HG02981 (cell line): ENCODE results near the gene SNED1.

Experiments used
- ATAC-seq: cut with Tn5 transposase; IDR thresholded peaks from one replicate; pipeline ENCODE4 v1.9.1; 2021; ENCODE audit warnings: mild to moderate bottlenecking, moderate library complexity; ENCODE audit not compliant: unreplicated experiment

Gene SNED1

DNA sequence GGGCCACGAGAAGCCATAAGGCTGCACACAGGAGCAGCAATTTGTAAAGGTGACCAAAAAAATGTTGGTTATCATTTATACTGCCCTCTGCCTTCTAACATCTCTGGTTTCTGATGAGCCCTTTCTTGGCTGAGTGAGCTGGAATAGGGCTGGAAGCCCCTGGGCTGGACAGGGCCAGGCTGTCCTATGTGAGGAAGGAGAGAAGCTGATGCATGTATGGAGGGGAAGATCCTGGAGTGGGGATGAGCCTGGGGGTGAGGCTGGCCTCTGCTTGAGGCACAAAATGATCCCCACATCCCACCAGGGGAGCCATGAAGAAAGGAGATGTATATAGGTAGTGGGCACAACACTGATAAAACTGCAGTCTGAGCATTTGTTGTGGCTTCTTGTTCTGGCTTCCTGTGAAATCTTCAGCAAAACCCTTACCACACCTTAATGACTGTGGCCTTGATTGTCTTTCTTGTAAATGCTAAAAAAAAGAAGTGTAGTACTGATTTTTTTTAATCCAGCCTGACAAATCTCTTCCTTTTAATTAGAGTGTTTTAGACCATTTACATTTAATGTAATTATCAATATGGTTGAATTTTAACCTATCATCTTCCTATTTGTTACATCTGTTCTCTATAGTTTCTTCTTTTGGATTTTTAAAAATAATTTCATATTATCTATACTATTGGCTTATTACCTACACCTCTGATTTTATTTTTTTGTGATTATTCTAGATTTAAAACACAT lies 5.6 kb downstream of the SNED1 start:
- ATAC-seq = no peak

- ATAC-seq = no peak
Observed at GRCh38 chr2:241005569-241005968, 7.2 kb downstream of the SNED1 start.

DNA sequence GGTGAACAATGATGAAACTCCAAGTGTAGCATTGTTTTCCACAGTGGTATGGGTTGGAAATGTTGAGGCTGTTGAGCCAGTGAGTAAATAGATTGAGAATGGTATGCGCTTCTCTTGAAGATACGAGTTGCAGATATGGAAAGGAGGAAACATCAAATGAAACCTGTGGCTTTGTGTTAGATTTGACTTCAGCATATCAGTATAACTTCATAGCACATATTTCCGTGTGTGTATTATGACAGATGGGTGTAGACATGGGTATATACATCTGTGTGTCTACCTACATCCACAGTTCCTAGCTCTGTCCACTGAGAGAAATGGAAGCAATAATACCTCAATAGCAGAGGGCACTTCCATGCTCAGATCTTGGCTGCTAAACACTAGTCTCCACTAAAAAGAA lies 8.0 kb downstream of the SNED1 start:
- no peak for ATAC-seq

DNA sequence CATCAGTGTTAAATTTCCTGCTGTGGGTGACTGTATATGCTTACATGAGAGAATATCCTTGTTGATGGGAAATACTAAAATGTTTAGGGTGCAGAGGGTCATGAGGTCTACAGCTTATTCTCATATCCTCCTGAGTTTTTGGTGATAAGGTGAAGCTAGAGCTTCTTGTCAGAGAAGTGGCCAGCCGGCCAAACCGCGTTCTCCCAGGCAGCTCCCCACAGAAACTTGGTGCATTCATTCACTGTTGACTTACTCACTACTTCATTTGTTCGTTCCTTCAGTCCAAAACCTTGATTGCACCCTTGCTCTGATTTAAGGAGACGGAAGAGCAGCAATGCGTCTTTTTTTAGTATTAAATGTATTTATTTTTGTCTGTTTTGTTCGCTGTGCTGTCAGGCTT lies 8.7 kb downstream of the SNED1 start:
- no peak for ATAC-seq

- no peak for ATAC-seq
Observed at GRCh38 chr2:241007880-241008710, 9.7 kb downstream of the SNED1 start.

DNA sequence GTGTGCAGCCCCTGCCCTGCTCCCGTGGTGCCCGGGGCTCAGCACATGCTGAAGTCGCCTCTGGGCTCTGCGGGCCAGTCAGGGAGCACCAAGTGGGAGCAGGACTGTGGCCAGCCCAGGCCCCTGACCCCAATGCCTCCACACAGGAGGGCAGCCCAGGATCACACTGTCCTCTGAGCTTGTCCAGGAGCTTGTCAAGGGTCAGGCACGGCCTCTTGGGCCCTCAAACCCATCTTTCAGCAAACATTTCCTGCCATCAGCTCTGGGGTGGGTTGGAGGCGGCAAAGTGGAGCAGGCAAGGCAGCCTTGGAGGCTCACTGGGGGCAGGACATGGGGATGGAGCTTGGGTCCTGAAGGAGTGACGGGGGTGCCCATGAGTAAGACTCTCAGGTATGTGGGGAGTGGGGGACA lies 10.3 kb downstream of the SNED1 start:
- no peak for ATAC-seq

GRCh38 chr2:241009191-241009590 lies 10.8 kb downstream of the SNED1 start:
- ATAC-seq = no peak

GRCh38 chr2:241009601-241010530 lies 11.4 kb downstream of the SNED1 start:
- ATAC-seq = no peak

- no peak for ATAC-seq
Observed at GRCh38 chr2:241010531-241011295, 12.3 kb downstream of the SNED1 start.

DNA sequence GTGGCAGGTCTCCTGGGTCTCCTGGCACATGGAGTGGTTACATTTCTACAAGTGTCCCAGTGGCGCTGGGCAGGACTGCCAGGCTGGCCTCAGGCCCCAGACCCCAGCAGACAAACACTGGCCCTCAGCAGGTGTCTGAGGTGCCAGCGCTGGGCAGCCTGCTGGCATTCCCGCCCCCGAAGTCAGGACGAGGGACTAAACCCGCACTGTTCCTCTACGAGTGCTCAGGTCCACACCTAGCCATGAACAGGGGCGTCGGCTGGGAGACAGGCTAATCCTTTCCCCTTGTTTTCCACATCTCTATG lies 12.8 kb downstream of the SNED1 start:
- ATAC-seq = no peak

GRCh38 chr2:241011751-241012510 lies 13.5 kb downstream of the SNED1 start:
- no peak for ATAC-seq

- ATAC-seq = no peak
Observed at GRCh38 chr2:241014224-241014623, 15.8 kb downstream of the SNED1 start.

DNA sequence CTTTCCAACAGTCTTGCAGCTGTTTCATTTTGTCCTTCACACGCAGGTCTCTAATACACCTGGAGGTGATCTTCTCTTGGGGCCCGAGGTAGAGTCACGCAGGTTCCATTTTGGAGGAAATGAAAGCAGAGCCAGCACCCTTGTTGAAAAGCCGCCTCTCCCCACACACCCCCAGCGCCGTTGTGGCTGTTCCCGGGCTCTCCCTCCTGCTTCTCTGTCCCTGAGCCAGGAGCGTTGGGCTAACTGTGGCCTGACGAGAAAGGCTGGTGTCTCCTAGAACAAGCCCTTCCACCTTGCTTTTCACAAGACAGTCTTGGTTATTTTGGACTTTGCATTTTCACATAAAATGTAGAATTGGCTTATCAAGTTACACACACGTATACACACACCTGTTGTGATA lies 16.3 kb downstream of the SNED1 start:
- ATAC-seq = no peak

GRCh38 chr2:241015439-241015838 lies 17.0 kb downstream of the SNED1 start:
- ATAC-seq = no peak

DNA sequence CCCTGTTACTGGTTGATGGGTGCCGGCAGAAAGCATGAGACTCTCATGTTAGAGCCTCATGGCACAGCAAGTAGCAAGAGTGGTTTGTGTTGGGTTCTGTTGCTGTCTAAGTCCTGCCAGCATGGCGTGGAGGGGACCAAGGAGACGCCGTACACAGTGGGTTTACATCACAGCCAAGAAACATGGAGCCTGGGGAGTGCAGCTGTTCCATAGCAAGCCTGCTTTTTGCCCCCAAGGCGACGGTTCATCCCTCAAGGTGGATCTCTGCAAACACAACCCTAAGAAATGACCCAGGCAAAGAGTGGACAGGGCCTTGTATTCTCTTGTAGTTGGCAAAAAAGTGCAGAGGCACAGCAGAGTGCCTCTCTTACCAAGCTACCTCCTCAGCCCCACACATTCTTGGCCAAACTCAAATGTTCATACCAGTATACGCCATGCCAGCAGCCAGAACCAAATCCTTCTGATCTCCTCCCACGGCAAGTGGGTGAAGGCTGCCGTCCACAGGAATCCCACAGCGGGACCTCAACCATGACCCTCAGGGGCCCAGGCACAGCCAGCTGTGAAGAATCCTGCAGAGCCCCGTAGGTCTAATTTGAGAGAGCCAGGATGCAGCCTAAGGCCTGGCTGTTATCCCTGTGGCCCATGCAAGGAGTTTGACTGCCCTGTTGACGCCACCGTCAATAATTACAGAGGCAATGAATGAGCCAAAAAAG lies 19.0 kb downstream of the SNED1 start:
- no peak for ATAC-seq

GRCh38 chr2:241018051-241018891 lies 19.9 kb downstream of the SNED1 start:
- ATAC-seq = no peak

DNA sequence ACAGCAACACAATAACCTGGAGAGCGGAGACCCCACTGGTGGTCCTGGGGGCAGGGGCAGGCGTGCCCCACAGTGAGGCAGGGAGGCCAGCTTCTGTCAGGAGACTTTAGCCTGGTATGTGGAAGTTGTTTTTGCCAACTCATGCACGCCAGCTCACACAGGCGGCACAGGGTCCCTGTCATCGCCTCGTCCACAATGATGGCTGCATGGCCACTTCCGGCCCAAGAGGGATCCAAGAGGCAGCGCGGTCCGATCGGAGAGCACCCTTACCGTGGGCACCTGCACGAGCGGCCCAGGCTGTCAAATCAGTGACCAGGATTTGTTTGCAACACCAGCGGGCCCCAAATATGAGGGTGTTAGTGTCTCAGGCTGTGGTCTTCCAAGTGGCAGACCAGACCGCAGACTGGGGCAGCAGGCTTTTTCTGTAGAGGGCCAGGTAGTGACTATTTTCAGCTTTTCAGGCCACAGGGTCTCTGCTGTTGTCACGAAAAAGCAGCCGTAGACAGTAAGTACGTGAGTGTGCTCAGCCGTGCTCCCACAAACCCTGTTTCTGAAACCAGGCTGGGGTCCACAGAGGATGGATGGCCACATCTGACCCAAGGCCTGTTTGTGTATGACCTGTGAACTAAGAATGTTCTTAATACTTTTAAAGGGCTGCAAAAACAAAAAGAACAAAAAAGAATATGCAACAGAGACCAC lies 21.2 kb downstream of the SNED1 start:
- no peak for ATAC-seq

DNA sequence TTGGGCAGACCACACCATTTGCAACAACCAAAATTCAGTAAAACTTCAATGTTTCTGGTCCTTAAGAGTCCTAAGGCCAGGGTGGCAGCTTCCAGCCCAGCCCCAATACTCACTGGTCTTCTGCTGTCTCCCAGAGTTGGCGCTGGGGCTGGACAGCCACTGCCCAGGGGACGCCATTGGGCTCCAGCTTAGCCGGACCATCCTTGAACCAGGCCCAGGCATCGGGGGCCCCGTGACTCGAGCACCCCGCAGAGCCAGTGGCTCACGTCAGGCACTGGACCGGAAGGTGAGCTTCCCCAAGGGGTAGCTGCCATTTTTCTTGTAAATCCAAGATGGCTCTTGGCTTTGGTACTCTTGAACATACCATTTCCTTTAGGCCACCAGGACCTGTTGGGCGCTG lies 21.8 kb downstream of the SNED1 start:
- ATAC-seq = no peak
